K562 (cell line): ENCODE data around the gene PRRT1. TPM values are rescaled to one million over a fixed set of nuclear protein-coding genes. Genes with fewer than 3 reads are reported as not detected.

ENCODE experiments used
- DPF2 ChIP-seq: fragments of 450-650 bp; IDR thresholded peaks from 2 replicates; pipeline ENCODE4 v1.6.1; 2016
- REST ChIP-seq, 2 experiments: fragments of 450-650 bp; formaldehyde crosslinking in 1 of 2; IDR thresholded peaks; 2 replicates each; pipeline versions ENCODE4 v1.4.0 to v1.6.1; 2014 to 2020; ENCODE audit warnings: mild to moderate bottlenecking in 2 of 2, borderline replicate concordance in 1 of 2, low read depth in 1 of 2
- polyA plus RNA-seq, 8 experiments: library from polyadenylated mRNA; depleted of rRNA in 4 of 8; stranded (reverse) in 5 of 8; unstranded in 3 of 8; fragments of >200 nt; fragmentation: Nextera tagmentation in 2 of 8; fragmentation: Illumina TruSeq in 1 of 8; extraction: Ambion mirVana in 2 of 8; extraction: Trizol in 1 of 8; gene quantifications; 2 replicates each; pipeline versions ENCODE4 v1.2.1 to v1.2.3, GENCODE V29; 2011 to 2014; ENCODE audit warnings: inconsistent platforms in 1 of 8, missing spikeins in 1 of 8
- total RNA-seq, 7 experiments: library from RNA; depleted of rRNA in 6 of 7; stranded (reverse); fragments of >200 nt in 6 of 7; fragmentation: Illumina TruSeq in 2 of 7; extraction: Trizol in 2 of 7; gene quantifications; 2 replicates each; pipeline versions ENCODE4 v1.2.1 to v1.2.3, GENCODE V29; 2011 to 2021; ENCODE audit warnings: low replicate concordance in 1 of 7

Gene PRRT1
- total and polyA plus RNA-seq, 9 of the 15 experiments (the other 6 are each of a cell fraction or from before 2014, with no cell fraction given), result 0.14 to 3.5 (median 0.41) TPM

DNA sequence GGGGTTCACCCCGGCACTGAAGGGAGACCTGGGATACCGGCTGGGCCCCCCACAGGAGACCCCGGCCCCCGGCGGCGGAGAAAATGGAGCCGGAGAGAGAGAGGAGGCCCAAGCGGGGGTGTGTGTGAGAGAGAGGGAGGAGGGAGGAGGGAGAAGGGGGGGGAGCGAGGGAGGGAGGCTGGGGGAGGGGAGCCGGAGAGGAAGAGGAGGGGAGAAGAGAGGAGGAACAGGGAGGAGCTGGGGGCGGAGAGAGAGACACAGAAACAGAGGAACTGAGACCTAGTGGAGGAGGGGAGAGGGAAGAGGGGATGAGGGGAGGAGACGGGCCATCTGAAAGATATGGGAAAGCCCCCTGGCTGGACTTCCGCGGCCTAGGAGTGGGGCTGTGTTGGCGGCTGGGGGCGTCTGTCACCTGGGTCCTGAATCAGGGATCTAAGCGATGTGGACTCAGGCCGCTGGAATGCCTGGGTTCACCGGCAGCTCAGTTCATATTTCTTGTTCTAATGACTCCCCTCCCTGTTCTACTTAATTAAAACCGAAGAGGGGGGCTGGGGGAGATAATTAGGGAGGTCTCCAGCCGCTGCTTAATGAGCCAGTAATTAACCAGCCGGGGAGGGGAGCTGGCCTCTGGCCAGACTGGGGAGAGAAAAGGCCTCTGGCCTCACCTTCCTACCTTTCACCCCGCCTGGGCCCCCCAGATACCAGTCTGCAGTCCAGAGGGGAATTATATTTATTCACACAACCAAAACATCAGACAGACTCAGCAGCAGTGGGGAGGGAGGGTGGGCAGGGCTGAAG is 38.5 kb upstream of the PRRT1 start, which contains the start of gene PBX2 (continued):
- no peak for TF ChIP-seq REST (IDR thresholded peaks at IDR 0.05; ENCODE audit: borderline replicate concordance)
- peak; percentile 62; the same call in 1 of the 2 replicates for TF ChIP-seq REST (CRISPR knock-in tag; IDR thresholded peaks at IDR 0.05; ENCODE audit: low read depth)
- TF ChIP-seq DPF2, result peak; percentile 88
- TF ChIP-seq, all 486 proteins: peak for 118
